Measurements from ENCODE around the gene NCR1.
"Not testable (repeated sequence)": the region's sequence is repeated elsewhere in the genome, so short reads cannot be mapped to it uniquely, and the experiment has no call there.

The NCR1 gene

GRCh38 chr19:54905803-54906511 lies at the start of gene NCR1:
Gene NCR1, plus strand, starts transcription at chr19:54906148. Its CDS starts 40 bp downstream, at chr19:54906188.
- no peak for DNase-seq

GRCh38 chr19:54858476-54858875 lies 47.5 kb upstream of the NCR1 start:
- DNase-seq = not testable (repeated sequence)

- DNase-seq = not testable (repeated sequence)
Measured at GRCh38 chr19:54859421-54859820, 46.5 kb upstream of the NCR1 start.

GRCh38 chr19:54863459-54863858 lies 42.5 kb upstream of the NCR1 start:
- DNase-seq = not testable (repeated sequence)

- DNase-seq = no peak
Measured at GRCh38 chr19:54871696-54872095, 34.3 kb upstream of the NCR1 start.

GRCh38 chr19:54873990-54874389 lies 32.0 kb upstream of the NCR1 start, which contains the start of gene FCAR:
Gene FCAR, plus strand, starts transcription at chr19:54874235. Its CDS starts 55 bp downstream, at chr19:54874290.
- DNase-seq = no peak

GRCh38 chr19:54875506-54875905 lies 30.4 kb upstream of the NCR1 start:
- DNase-seq = no peak

GRCh38 chr19:54877471-54877870 lies 28.5 kb upstream of the NCR1 start:
- no peak for DNase-seq

- DNase-seq = no peak
Measured at GRCh38 chr19:54881884-54882283, 24.1 kb upstream of the NCR1 start.

GRCh38 chr19:54882758-54883157 lies 23.2 kb upstream of the NCR1 start:
- no peak for DNase-seq

- no peak for DNase-seq
Measured at GRCh38 chr19:54883228-54883627, 22.7 kb upstream of the NCR1 start.

GRCh38 chr19:54888239-54888638 lies 17.7 kb upstream of the NCR1 start:
- DNase-seq = no peak

- no peak for DNase-seq
Measured at GRCh38 chr19:54889566-54889965, 16.4 kb upstream of the NCR1 start.

- DNase-seq = no peak
Measured at GRCh38 chr19:54893406-54893805, 12.5 kb upstream of the NCR1 start.

- DNase-seq = not testable (repeated sequence)
Measured at GRCh38 chr19:54894106-54894505, 11.8 kb upstream of the NCR1 start.

GRCh38 chr19:54896036-54896435 lies 9.9 kb upstream of the NCR1 start:
- DNase-seq = no peak

- not testable (repeated sequence) for DNase-seq
Measured at GRCh38 chr19:54898685-54899084, 7.3 kb upstream of the NCR1 start.

GRCh38 chr19:54899646-54900045 lies 6.3 kb upstream of the NCR1 start:
- not testable (repeated sequence) for DNase-seq

- DNase-seq = not testable (repeated sequence)
Measured at GRCh38 chr19:54901153-54901552, 4.8 kb upstream of the NCR1 start.

GRCh38 chr19:54902061-54902460 lies 3.9 kb upstream of the NCR1 start:
- no peak for DNase-seq

GRCh38 chr19:54903303-54903702 lies 2.6 kb upstream of the NCR1 start:
- no peak for DNase-seq

- not testable (repeated sequence) for DNase-seq
Measured at GRCh38 chr19:54904261-54904660, 1.7 kb upstream of the NCR1 start.

GRCh38 chr19:54905421-54905802 lies 536 bp upstream of the NCR1 start:
- no peak for DNase-seq

GRCh38 chr19:54906819-54907218 lies 871 bp downstream of the NCR1 start:
- DNase-seq = no peak

- not testable (repeated sequence) for DNase-seq
Measured at GRCh38 chr19:54907899-54908298, 2.0 kb downstream of the NCR1 start.

All from NCI-H1694 treated with DMSO at 0.1 percent for 48 hours (cell line).